Epithelial cell of proximal tubule (primary cell): ENCODE measurements around the gene MMP20. TPM values are rescaled to one million over a fixed set of nuclear protein-coding genes. Genes with fewer than 3 reads are reported as not detected.
A peak's percentile ranks its signal among the peaks of the same experiment; 100 is the strongest.

Experiments used
- DNase-seq: peaks from one replicate; pipeline ENCODE4 v3.0.0-alpha.2; 2011; ENCODE audit warnings: low read depth
- H3K4me3 ChIP-seq: 2 replicates; pipeline ENCODE4 v1.5.1; 2011; ENCODE audit warnings: low read depth, mild to moderate bottlenecking, low read length
- total RNA-seq: library from RNA; depleted of rRNA; stranded (reverse); fragments of >200 nt; gene quantifications from 2 replicates; pipeline ENCODE4 v1.2.3, GENCODE V29; 2015
- TF ChIP-seq, protein P1 (sequence below): conservative IDR thresholded peaks from 2 replicates; pipeline ENCODE4 v1.5.1; 2012; ENCODE audit warnings: low read depth, mild to moderate bottlenecking, low read length

Gene MMP20
- total RNA-seq, 1 donor from 2014 or later, result not detected

DNA sequence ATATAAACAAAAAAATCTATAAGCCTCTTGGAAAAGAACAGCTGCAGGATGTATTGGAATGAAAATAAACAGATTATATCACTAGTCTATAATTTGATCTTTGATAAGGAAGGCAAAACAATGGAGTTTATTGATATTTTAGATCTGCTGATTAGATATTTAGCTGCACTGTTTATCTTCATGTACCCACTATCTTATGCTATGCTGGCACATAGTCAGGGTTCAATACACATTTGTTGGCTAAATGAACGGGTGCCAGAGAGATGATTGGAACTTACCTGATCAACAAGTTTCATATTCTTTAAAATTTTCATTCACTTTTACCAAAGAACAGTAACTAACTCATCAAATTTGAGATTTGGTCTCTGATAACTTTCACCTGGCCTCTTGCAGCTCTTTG lies 26.9 kb downstream of the MMP20 start:
- H3K4me3 ChIP-seq, result no peak overlapping the region
- TF ChIP-seq, protein P1, sequence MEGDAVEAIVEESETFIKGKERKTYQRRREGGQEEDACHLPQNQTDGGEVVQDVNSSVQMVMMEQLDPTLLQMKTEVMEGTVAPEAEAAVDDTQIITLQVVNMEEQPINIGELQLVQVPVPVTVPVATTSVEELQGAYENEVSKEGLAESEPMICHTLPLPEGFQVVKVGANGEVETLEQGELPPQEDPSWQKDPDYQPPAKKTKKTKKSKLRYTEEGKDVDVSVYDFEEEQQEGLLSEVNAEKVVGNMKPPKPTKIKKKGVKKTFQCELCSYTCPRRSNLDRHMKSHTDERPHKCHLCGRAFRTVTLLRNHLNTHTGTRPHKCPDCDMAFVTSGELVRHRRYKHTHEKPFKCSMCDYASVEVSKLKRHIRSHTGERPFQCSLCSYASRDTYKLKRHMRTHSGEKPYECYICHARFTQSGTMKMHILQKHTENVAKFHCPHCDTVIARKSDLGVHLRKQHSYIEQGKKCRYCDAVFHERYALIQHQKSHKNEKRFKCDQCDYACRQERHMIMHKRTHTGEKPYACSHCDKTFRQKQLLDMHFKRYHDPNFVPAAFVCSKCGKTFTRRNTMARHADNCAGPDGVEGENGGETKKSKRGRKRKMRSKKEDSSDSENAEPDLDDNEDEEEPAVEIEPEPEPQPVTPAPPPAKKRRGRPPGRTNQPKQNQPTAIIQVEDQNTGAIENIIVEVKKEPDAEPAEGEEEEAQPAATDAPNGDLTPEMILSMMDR, result no peak
- no peak for DNase-seq

DNA sequence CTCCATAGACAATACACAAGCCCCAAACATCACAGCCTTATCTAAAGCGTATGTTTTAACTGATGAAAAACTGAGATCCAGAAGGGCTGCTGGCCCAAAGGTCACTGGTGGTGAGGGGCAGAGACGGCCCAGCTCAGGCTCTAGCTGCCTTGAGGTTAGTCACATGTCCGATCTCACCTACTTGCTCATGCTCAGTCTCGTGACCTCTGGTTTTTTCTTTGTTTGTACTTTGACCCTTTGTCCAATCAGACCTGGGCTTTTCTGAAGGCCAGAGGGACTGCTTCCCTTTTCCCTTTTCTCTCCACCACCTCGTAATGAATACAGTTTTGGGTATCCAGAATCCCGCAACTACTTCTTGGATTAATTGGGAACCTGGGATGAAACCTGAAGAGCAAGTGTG lies 28.6 kb downstream of the MMP20 start:
- DNase-seq, result no peak
- TF ChIP-seq, protein P1, result no peak
- H3K4me3 ChIP-seq, result no peak overlapping the region

DNA sequence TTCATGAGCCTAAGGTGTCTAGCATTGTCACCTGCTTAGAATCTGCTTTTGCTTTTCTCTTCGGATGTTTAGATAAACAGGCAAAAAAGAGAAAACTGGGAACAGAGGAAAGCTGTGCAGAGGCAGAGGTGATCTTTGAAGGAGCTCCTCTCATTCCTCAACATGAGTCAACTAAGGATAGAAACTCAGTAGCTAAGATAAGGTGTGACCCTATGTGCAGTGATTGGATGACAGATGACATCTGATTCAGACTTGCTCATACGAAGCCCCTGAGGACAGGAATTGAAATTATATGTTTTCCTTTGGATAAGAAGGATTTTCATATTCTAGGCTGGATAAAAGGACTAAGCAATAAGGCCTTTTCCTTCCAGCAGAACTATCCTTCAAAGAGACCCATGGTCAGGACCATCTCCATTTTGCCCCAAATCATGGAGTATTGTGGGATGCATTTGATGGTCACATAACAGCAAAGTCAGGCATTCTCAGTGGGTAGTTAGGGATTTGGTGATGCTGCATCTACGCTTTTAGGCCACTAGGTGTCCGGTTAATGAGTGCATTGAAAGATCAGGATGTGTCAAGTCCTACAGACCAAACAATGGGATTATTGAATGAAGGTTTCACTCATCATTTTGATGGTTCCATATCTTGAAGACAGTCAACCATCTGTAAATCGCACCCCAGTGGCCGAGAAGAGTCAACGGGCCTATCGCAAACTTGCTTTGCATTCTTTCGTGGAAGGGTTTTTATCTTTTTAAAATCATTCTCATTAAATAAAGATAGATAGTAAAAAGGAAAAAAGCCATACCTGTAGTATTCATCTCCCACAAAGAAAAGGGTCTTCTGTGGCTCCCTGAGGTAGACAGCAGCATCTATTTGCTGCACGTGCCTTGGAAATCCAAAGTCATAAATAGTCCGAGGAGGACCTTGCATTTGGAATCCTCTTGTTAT lies 32.2 kb downstream of the MMP20 start:
- TF ChIP-seq, protein P1, result peak; percentile 68
- no peak for DNase-seq

DNA sequence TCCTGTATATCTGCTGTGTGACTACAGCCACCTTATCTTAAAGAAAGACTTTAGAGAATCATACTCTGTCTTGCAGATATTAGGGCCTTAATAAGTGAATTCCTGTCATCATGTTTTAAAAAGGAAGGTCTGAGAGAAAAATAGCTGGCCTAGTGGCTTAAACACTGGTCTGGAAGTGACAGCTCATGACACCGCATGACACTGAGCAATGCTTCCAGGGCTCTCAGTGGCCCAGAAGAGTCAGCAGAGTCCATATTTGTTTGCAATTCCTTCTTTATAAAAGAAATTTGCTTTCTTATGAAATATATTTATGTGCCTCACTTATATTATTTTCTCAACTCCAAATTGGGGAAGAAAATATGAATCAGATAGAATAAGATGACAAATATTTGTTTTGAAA lies 33.0 kb downstream of the MMP20 start:
- TF ChIP-seq, protein P1, result no peak
- no peak overlapping the region for H3K4me3 ChIP-seq

More for the DNA sequence above, 32.2 kb downstream of the MMP20 start:
- H3K4me3 ChIP-seq, result no peak overlapping the region

DNA sequence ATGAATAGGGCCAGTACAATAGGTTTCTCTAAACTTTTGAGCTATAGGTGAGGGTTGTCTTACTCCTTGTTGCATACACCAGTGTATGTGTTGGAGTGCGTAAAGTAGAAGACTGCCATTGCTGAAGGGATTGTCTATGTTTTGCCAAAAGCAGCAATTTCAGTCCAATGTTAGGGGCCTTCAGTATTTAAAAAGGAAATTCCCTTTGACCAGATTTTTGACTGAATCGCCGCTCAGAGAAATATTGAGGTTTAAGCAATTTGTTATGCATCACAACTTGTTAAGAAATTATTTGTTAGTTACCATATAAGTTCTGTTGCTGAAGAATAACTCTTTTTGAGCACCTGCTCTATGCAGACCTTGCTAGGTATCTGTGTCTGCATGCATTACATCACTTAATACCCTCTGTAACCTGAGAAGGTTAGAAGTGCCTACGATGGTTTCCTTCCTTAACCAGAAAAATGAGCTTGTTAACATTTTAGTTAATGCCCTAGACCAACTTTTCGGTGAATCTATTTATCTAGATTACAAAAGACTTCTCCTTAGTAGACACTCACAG lies 33.9 kb downstream of the MMP20 start:
- TF ChIP-seq, protein P1, result no peak
- DNase-seq, result no peak
- H3K4me3 ChIP-seq, result no peak overlapping the region

More for the DNA sequence above, 33.0 kb downstream of the MMP20 start:
- no peak for DNase-seq

DNA sequence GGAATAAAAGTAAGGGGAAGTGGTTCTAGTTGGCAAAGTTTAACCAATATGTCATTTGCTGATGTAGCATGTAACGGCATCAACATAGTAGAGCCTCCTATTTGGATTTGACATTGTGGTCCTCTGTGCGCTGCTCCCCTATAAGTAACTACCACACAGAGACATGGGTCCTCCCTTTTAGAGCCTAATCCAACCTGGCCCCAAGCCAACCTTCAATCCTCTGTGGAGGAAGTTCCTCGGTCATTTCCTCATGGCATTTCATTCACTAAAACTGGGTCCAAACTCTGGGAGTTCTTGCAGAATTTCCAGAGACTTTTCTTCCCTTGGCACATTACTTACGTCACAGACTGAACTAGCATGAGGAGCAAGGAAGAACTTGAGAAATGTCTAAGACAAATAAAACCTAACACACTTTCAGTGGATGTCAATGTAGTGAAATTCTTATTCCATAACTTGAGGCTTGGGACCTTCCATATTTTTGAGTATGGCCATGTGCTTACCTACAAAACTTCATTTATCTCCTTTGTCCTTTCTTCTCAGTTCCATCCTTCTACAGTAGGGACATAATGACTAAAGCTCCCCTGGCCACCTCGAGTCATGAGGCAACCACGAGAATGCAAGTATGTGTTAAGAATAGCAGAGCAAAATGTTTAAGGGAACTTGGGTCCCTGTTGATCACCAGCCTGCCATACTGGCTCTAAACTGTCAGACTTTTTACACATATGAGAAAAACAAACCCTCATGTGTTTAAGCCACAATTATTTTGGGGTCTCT lies 34.7 kb downstream of the MMP20 start:
- DNase-seq, result no peak
- H3K4me3 ChIP-seq, result no peak overlapping the region
- TF ChIP-seq, protein P1, result no peak
